GM19351 (cell line): Measurements from ENCODE around the gene UMAD1.

Experiments
- ATAC-seq: cut with Tn5 transposase; IDR thresholded peaks from one replicate; pipeline ENCODE4 v1.9.1; 2021; ENCODE audit warnings: mild to moderate bottlenecking, moderate library complexity; ENCODE audit not compliant: unreplicated experiment

UMAD1 gene

GRCh38 chr7:7761974-7762779 is 121.6 kb downstream of the UMAD1 start:
- peak; percentile 53 for ATAC-seq

GRCh38 chr7:7764520-7765396 is 124.2 kb downstream of the UMAD1 start:
- ATAC-seq: no peak

- peak; percentile 74 for ATAC-seq
These were observed 124.9 kb downstream of the UMAD1 start for GRCh38 chr7:7765422-7765821.

- ATAC-seq: no peak
These were observed 126.1 kb downstream of the UMAD1 start for GRCh38 chr7:7766671-7767070.

- no peak for ATAC-seq
These were observed 128.6 kb downstream of the UMAD1 start for GRCh38 chr7:7768977-7769709.

GRCh38 chr7:7769710-7770627 is 129.4 kb downstream of the UMAD1 start:
- no peak for ATAC-seq

GRCh38 chr7:7771452-7771851 is 130.9 kb downstream of the UMAD1 start:
- ATAC-seq: no peak

- ATAC-seq: peak; percentile 61
These were observed 131.9 kb downstream of the UMAD1 start for GRCh38 chr7:7772397-7772821.

GRCh38 chr7:7773334-7774309 is 133.1 kb downstream of the UMAD1 start:
- ATAC-seq: peak; percentile 76

- no peak for ATAC-seq
These were observed 139.3 kb downstream of the UMAD1 start for GRCh38 chr7:7779888-7780287.

- ATAC-seq: no peak
These were observed 142.4 kb downstream of the UMAD1 start for GRCh38 chr7:7783001-7783400.

- no peak for ATAC-seq
These were observed 144.9 kb downstream of the UMAD1 start for GRCh38 chr7:7785344-7785973.

- ATAC-seq: no peak
These were observed 146.0 kb downstream of the UMAD1 start for GRCh38 chr7:7786595-7786994.

- peak; percentile 96 for ATAC-seq
These were observed 149.0 kb downstream of the UMAD1 start for GRCh38 chr7:7789551-7789988.

- no peak for ATAC-seq
These were observed 149.6 kb downstream of the UMAD1 start for GRCh38 chr7:7790041-7790741.

- no peak for ATAC-seq
These were observed 151.0 kb downstream of the UMAD1 start for GRCh38 chr7:7791523-7791922.

- no peak for ATAC-seq
These were observed 151.5 kb downstream of the UMAD1 start for GRCh38 chr7:7792056-7792455.

GRCh38 chr7:7793249-7793648 is 152.7 kb downstream of the UMAD1 start:
- no peak for ATAC-seq
